HEK293 (cell line): Measurements from ENCODE around the gene KRT81.
A peak's percentile ranks its signal among the peaks of the same experiment; 100 is the strongest.

Source experiments
- CTCF ChIA-PET: fragments of 350-600 bp; formaldehyde crosslinking; extraction: SDS; loops from one replicate; lab custom pipeline; 2021; ENCODE audit warnings: antibody characterized with exemption; lab: Yijun Ruan, JAX
- POLR2A ChIA-PET: fragments of 300-600 bp; formaldehyde crosslinking; extraction: SDS; loops from one replicate; lab custom pipeline; 2020; ENCODE audit warnings: antibody characterized with exemption, inconsistent platforms; lab: Yijun Ruan, JAX
- H3K27ac ChIP-seq: fragments of 200-500 bp; sonication (Bioruptor generic); 2 replicates; pipeline ENCODE4 v1.5.1; 2014; ENCODE audit warnings: low read depth, low read length, control low read depth, inconsistent platforms; ENCODE audit errors: extremely low read depth
- H3K36me3 ChIP-seq, 2 experiments: fragments of 200-500 bp in 1 of 2; sonication (Bioruptor generic) in 1 of 2; 1 replicate in 1 of 2; 2 replicates in 1 of 2; pipeline ENCODE4 v1.5.1; 2014 to 2017; ENCODE audit warnings: inconsistent platforms in 2 of 2, low read length in 2 of 2; ENCODE audit not compliant: control insufficient read depth in 2 of 2, insufficient read depth in 1 of 2
- H3K4me1 ChIP-seq: fragments of 200-500 bp; sonication (Bioruptor generic); 2 replicates; pipeline ENCODE4 v1.5.1; 2014; ENCODE audit warnings: mild to moderate bottlenecking, low read length, inconsistent platforms; ENCODE audit not compliant: control insufficient read depth, insufficient read depth
- H3K4me3 ChIP-seq: 2 replicates; pipeline ENCODE4 v1.5.1; 2011; ENCODE audit warnings: low read depth, mild to moderate bottlenecking, control low read depth, low read length, moderate library complexity
- H3K9me3 ChIP-seq: fragments of 200-500 bp; sonication (Bioruptor generic); 2 replicates; pipeline ENCODE4 v1.5.1; 2014; ENCODE audit warnings: low read depth, low read length, inconsistent platforms; ENCODE audit not compliant: control insufficient read depth, insufficient read depth
- GFI1B ChIP-seq: fragments of 450-650 bp; formaldehyde crosslinking; IDR thresholded peaks from 2 replicates; pipeline ENCODE4 v1.5.1; 2016; ENCODE audit warnings: missing biosample characterization, missing genetic modification characterization
- GLIS1 ChIP-seq: fragments of 450-650 bp; formaldehyde crosslinking; IDR thresholded peaks from 2 replicates; pipeline ENCODE4 v1.5.1; 2016; ENCODE audit warnings: missing biosample characterization, missing genetic modification characterization
- PATZ1 ChIP-seq: fragments of 450-650 bp; formaldehyde crosslinking; IDR thresholded peaks from 2 replicates; pipeline ENCODE4 v1.5.1; 2016; ENCODE audit warnings: missing biosample characterization, missing genetic modification characterization
- PRDM4 ChIP-seq: fragments of 450-650 bp; formaldehyde crosslinking; IDR thresholded peaks from 2 replicates; pipeline ENCODE4 v1.5.1; 2017; ENCODE audit warnings: missing biosample characterization, missing genetic modification characterization
- ZBTB10 ChIP-seq: fragments of 450-650 bp; formaldehyde crosslinking; IDR thresholded peaks from 2 replicates; pipeline ENCODE4 v1.5.1; 2016; ENCODE audit warnings: missing biosample characterization, missing genetic modification characterization
- ZBTB17 ChIP-seq: fragments of 450-650 bp; formaldehyde crosslinking; IDR thresholded peaks from 2 replicates; pipeline ENCODE4 v1.5.1; 2016; ENCODE audit warnings: missing biosample characterization, missing genetic modification characterization
- ZBTB8A ChIP-seq: fragments of 450-650 bp; formaldehyde crosslinking; IDR thresholded peaks from 2 replicates; pipeline ENCODE4 v1.5.1; 2016; ENCODE audit warnings: missing biosample characterization, missing genetic modification characterization
- ZNF184 ChIP-seq: fragments of 450-650 bp; IDR thresholded peaks from 2 replicates; pipeline ENCODE4 v1.5.1; 2018; ENCODE audit warnings: missing biosample characterization, mild to moderate bottlenecking, missing genetic modification characterization
- ZNF23 ChIP-seq: fragments of 450-650 bp; formaldehyde crosslinking; IDR thresholded peaks from 2 replicates; pipeline ENCODE4 v1.5.1; 2016; ENCODE audit warnings: missing biosample characterization, missing genetic modification characterization, borderline replicate concordance
- ZNF24 ChIP-seq: fragments of 450-650 bp; formaldehyde crosslinking; IDR thresholded peaks from 2 replicates; pipeline ENCODE4 v1.5.1; 2016; ENCODE audit warnings: missing biosample characterization, missing genetic modification characterization
- ZNF324 ChIP-seq: fragments of 450-650 bp; formaldehyde crosslinking; IDR thresholded peaks from 2 replicates; pipeline ENCODE4 v1.5.1; 2016; ENCODE audit warnings: missing biosample characterization, missing genetic modification characterization
- ZNF341 ChIP-seq: fragments of 450-650 bp; formaldehyde crosslinking; IDR thresholded peaks from 2 replicates; pipeline ENCODE4; 2016; ENCODE audit warnings: low read depth, missing biosample characterization, missing genetic modification characterization
- ZNF366 ChIP-seq: fragments of 450-650 bp; formaldehyde crosslinking; conservative IDR thresholded peaks from 2 replicates; pipeline ENCODE4 v1.5.1; 2016; ENCODE audit warnings: missing biosample characterization, missing genetic modification characterization
- ZNF416 ChIP-seq: fragments of 450-650 bp; formaldehyde crosslinking; IDR thresholded peaks from 2 replicates; pipeline ENCODE4 v1.5.1; 2016; ENCODE audit warnings: missing biosample characterization, missing genetic modification characterization
- ZNF501 ChIP-seq: fragments of 450-650 bp; formaldehyde crosslinking; IDR thresholded peaks from 2 replicates; pipeline ENCODE4 v1.5.1; 2016; ENCODE audit warnings: missing biosample characterization, missing genetic modification characterization
- ZNF513 ChIP-seq: fragments of 450-650 bp; IDR thresholded peaks from 2 replicates; pipeline ENCODE4 v1.5.1; 2018; ENCODE audit warnings: missing biosample characterization, missing genetic modification characterization
- ZNF658 ChIP-seq: fragments of 450-650 bp; formaldehyde crosslinking; IDR thresholded peaks from 2 replicates; pipeline ENCODE4; 2016; ENCODE audit warnings: missing biosample characterization, missing genetic modification characterization
- ZNF785 ChIP-seq: fragments of 450-650 bp; formaldehyde crosslinking; IDR thresholded peaks from 2 replicates; pipeline ENCODE4 v1.5.1; 2016; ENCODE audit warnings: missing biosample characterization, missing genetic modification characterization
- ZSCAN30 ChIP-seq: fragments of 450-650 bp; IDR thresholded peaks from 2 replicates; pipeline ENCODE4 v1.5.1; 2018; ENCODE audit warnings: missing biosample characterization, mild to moderate bottlenecking, missing genetic modification characterization, moderate library complexity

Gene KRT81

GRCh38 chr12:52280319-52280795 lies 11.0 kb downstream of the KRT81 start (continued):
- TF ChIP-seq ZNF184 (tag by site-specific recombination) (no peak), ZBTB10 (tag by site-specific recombination) (peak; percentile 43; the same call in 1 of the 2 replicates), ZNF501 (tag by site-specific recombination) (no peak; the same call in 1 of the 2 replicates), ZNF324 (no peak)
- TF ChIP-seq, all 188 proteins: peak for 28

- Histone ChIP-seq H3K4me1 (no peaks in the 10 kb centered on the region; the same call in 1 of the 2 replicates), H3K27ac (peak overlapping the region; percentile 1; the same call in 1 of the 2 replicates), H3K36me3 (no peaks in the 10 kb centered on the region)
- CTCF ChIA-PET: interaction anchor here (0.5 to 7.3 kb wide), 65 partner anchors 8 to 1579 kb away, joined by 3 to 98 read pairs (median 4); partner anchors contain the start of genes KRT80 and KRT81
- POLR2A ChIA-PET: interaction anchor here (0.7 to 1.7 kb wide), 6 partner anchors 10 to 122 kb away, joined by 3 to 6 read pairs (median 4); partner anchors contain the start of gene KRT80
- TF ChIP-seq ZNF24 (no peak), ZNF785 (tag by site-specific recombination) (0 out of 2 replicates have a peak, but pooled peaks have one; percentile 49), ZNF658 (no peak), ZNF416 (tag by site-specific recombination) (no peak), ZNF341 (tag by site-specific recombination) (0 out of 2 replicates have a peak, but pooled peaks have one; percentile 7), ZNF23 (tag by site-specific recombination) (no peak), ZNF513 (no peak)
- TF ChIP-seq, all 188 proteins: peak for 2
- H3K9me3 ChIP-seq: no peaks in the 10 kb centered on the region
- no peak overlapping the region for H3K4me3 ChIP-seq
These were observed 11.7 kb downstream of the KRT81 start for GRCh38 chr12:52279422-52280318.

- Histone ChIP-seq H3K27ac (no peak overlapping the region), H3K36me3 (no peaks in the 10 kb centered on the region), H3K4me1 (no peaks in the 10 kb centered on the region; the same call in 1 of the 2 replicates), H3K4me3 (no peak overlapping the region), H3K9me3 (no peaks in the 10 kb centered on the region)
- ChIA-PET POLR2A (interaction anchor here (0.7 to 1.7 kb wide), 4 partner anchors 48 to 121 kb away, joined by 3 to 6 read pairs (median 4); partner anchors contain the start of gene KRT80), CTCF (interaction anchor here (0.5 to 7.3 kb wide), 70 partner anchors 9 to 1578 kb away, joined by 3 to 98 read pairs (median 4); partner anchors contain the start of genes KRT80 and KRT81)
- no peak for TF ChIP-seq PRDM4 (tag by site-specific recombination)
- TF ChIP-seq ZBTB17: 0 out of 2 replicates have a peak, but pooled peaks have one; percentile 37
- TF ChIP-seq PATZ1 (tag by site-specific recombination): peak; percentile 56
- TF ChIP-seq ZSCAN30 (tag by site-specific recombination): no peak
- peak; percentile 53 for TF ChIP-seq ZBTB8A (tag by site-specific recombination)
- no peak for TF ChIP-seq GLIS1
- TF ChIP-seq GFI1B (tag by site-specific recombination): no peak
- TF ChIP-seq ZNF366 (tag by site-specific recombination): peak; percentile 64; the same call in 1 of the 2 replicates
These were observed 12.5 kb downstream of the KRT81 start for GRCh38 chr12:52278575-52279421.
